SK-N-SH (cell line): ENCODE results near the gene FBF1. TPM values are rescaled to one million over a fixed set of nuclear protein-coding genes. Genes with fewer than 3 reads are reported as not detected.
A peak's percentile ranks its signal among the peaks of the same experiment; 100 is the strongest.

Experiments
- CTCF ChIA-PET: fragments of 300-600, 350-600 bp; formaldehyde crosslinking; extraction: SDS; loops from one replicate; lab custom pipeline; 2021; lab: Yijun Ruan, JAX
- POLR2A ChIA-PET: fragments of 350-600 bp; sonication (Branson Sonifier 250); formaldehyde crosslinking; extraction: SDS; loops from one replicate; lab custom pipeline; 2020; ENCODE audit warnings: antibody characterized with exemption, inconsistent platforms; lab: Yijun Ruan, JAX
- DNase-seq: peaks from one replicate; pipeline ENCODE4 v3.0.0; 2012
- H2AFZ ChIP-seq: fragments of 200-600 bp; sonication (generic); 2 replicates; pipeline ENCODE4 v1.8.1; 2016; ENCODE audit warnings: antibody characterized with exemption, mild to moderate bottlenecking, low read depth
- H3F3A ChIP-seq: fragments of 200-600 bp; sonication (generic); replicated peaks from 2 replicates; pipeline ENCODE3; 2016; ENCODE audit warnings: antibody characterized with exemption, mild to moderate bottlenecking; ENCODE audit not compliant: insufficient read depth
- H3K27ac ChIP-seq, 2 experiments: fragments of 200-500 bp in 1 of 2; fragments of 200-600 bp in 1 of 2; sonication (Bioruptor generic) in 1 of 2; sonication (generic), shearing (Covaris generic) in 1 of 2; 2 replicates each; pipeline versions ENCODE4 v1.5.1 to v1.6.1; 2014 to 2016; ENCODE audit warnings: low read depth in 2 of 2, inconsistent platforms in 1 of 2, low read length in 1 of 2, mild to moderate bottlenecking in 1 of 2, mixed read lengths in 1 of 2
- H3K27me3 ChIP-seq: fragments of 200-600 bp; sonication (generic), shearing (Covaris generic); 2 replicates; pipeline ENCODE4 v1.6.1; 2016; ENCODE audit warnings: mixed run types; ENCODE audit not compliant: insufficient read depth
- H3K36me3 ChIP-seq, 2 experiments: fragments of 200-500 bp in 1 of 2; fragments of 200-600 bp in 1 of 2; sonication (Bioruptor generic) in 1 of 2; sonication (generic) in 1 of 2; replicated peaks in 1 of 2; 2 replicates each; pipeline versions ENCODE3 to v1.5.1; 2014 to 2016; ENCODE audit warnings: low read length in 1 of 2, mild to moderate bottlenecking in 1 of 2; ENCODE audit not compliant: insufficient read depth in 2 of 2, control insufficient read depth in 1 of 2
- H3K4me1 ChIP-seq, 2 experiments: fragments of 200-500 bp in 1 of 2; fragments of 200-600 bp in 1 of 2; sonication (Bioruptor generic) in 1 of 2; sonication (generic), shearing (Covaris generic) in 1 of 2; 2 replicates each; pipeline versions ENCODE4 v1.5.1 to v1.6.1; 2014 to 2016; ENCODE audit warnings: low read depth in 1 of 2, low read length in 1 of 2, mixed run types in 1 of 2; ENCODE audit not compliant: insufficient read depth in 2 of 2, control insufficient read depth in 1 of 2
- H3K4me2 ChIP-seq: fragments of 200-600 bp; sonication (generic), shearing (Covaris generic); 2 replicates; pipeline ENCODE4 v1.6.1; 2017; ENCODE audit warnings: mixed run types
- H3K4me3 ChIP-seq, 2 experiments: fragments of 200-500 bp in 1 of 2; fragments of 200-600 bp in 1 of 2; sonication (Bioruptor generic) in 1 of 2; sonication (generic), shearing (Covaris generic) in 1 of 2; 2 replicates each; pipeline versions ENCODE4 v1.5.1 to v1.8.1; 2014 to 2016; ENCODE audit warnings: low read depth in 2 of 2, inconsistent platforms in 1 of 2, low read length in 1 of 2, mild to moderate bottlenecking in 1 of 2, mixed read lengths in 1 of 2, moderate library complexity in 1 of 2
- H3K79me2 ChIP-seq: fragments of 200-600 bp; sonication (generic); 2 replicates; pipeline ENCODE4 v1.8.1; 2017; ENCODE audit warnings: mild to moderate bottlenecking; ENCODE audit not compliant: insufficient read depth
- H3K9ac ChIP-seq: fragments of 200-600 bp; sonication (generic); 2 replicates; pipeline ENCODE4 v1.6.1; 2017; ENCODE audit warnings: mixed run types
- H3K9me2 ChIP-seq: fragments of 200-600 bp; sonication (generic); 2 replicates; pipeline ENCODE4 v1.6.1; 2017; ENCODE audit warnings: mixed run types
- H3K9me3 ChIP-seq: fragments of 200-600 bp; sonication (generic); 2 replicates; pipeline ENCODE4 v1.6.1; 2017; ENCODE audit warnings: mixed run types, mild to moderate bottlenecking, moderate library complexity
- H4K20me1 ChIP-seq: fragments of 200-600 bp; sonication (generic); 2 replicates; pipeline ENCODE4 v1.6.1; 2017; ENCODE audit warnings: mild to moderate bottlenecking, mixed run types; ENCODE audit not compliant: insufficient read depth
- EP300 ChIP-seq, 2 experiments: IDR thresholded peaks; 2 replicates each; pipeline versions ENCODE4 v1.4.0 to v1.6.1; 2012; ENCODE audit warnings: borderline replicate concordance in 1 of 2, low read depth in 1 of 2, low read length in 1 of 2
- FOSL2 ChIP-seq: IDR thresholded peaks from 2 replicates; pipeline ENCODE4 v1.4.0; 2012; ENCODE audit warnings: low read depth, mild to moderate bottlenecking, moderate library complexity, borderline replicate concordance
- IRF3 ChIP-seq: fragments of 150-350 bp; IDR thresholded peaks from 2 replicates; pipeline ENCODE4 v1.6.1; 2016; ENCODE audit warnings: mild to moderate bottlenecking, low read depth, low read length
- NRF1 ChIP-seq: IDR thresholded peaks from 2 replicates; pipeline ENCODE4 v1.6.1; 2012; ENCODE audit warnings: low read depth, mild to moderate bottlenecking, low read length
- PBX3 ChIP-seq: IDR thresholded peaks from 2 replicates; pipeline ENCODE4; 2012
- RCOR1 ChIP-seq: fragments of 150-350 bp; IDR thresholded peaks from 2 replicates; pipeline ENCODE4 v1.6.1; 2017; ENCODE audit warnings: antibody characterized with exemption, low read length
- RXRA ChIP-seq: IDR thresholded peaks from 2 replicates; pipeline ENCODE4 v1.4.0; 2012; ENCODE audit warnings: low read depth, mild to moderate bottlenecking, borderline replicate concordance
- YY1 ChIP-seq: IDR thresholded peaks from 2 replicates; pipeline ENCODE4 v1.4.0; 2012; ENCODE audit warnings: low read depth, mild to moderate bottlenecking
- WGBS: methylation state at CpG from one replicate; pipeline ENCODE4 v1.1.6; 2017; ENCODE audit warnings: low lambda C conversion rate; 5-methylcytosine and 5-hydroxymethylcytosine counted together
- polyA plus RNA-seq, 3 experiments: library from polyadenylated mRNA; depleted of rRNA; stranded (reverse); fragments of >200 nt; gene quantifications; 2 replicates each; pipeline ENCODE4 v1.2.3, GENCODE V29; 2012
- TF ChIP-seq, protein P1 (sequence below): IDR thresholded peaks from 2 replicates; pipeline ENCODE4 v1.6.1; 2012; ENCODE audit warnings: mild to moderate bottlenecking, low read depth, low read length, moderate library complexity

The FBF1 gene
- polyA plus RNA-seq, 1 of the 3 experiments (the other 2 are of a cell fraction) = 19.0 TPM

DNA sequence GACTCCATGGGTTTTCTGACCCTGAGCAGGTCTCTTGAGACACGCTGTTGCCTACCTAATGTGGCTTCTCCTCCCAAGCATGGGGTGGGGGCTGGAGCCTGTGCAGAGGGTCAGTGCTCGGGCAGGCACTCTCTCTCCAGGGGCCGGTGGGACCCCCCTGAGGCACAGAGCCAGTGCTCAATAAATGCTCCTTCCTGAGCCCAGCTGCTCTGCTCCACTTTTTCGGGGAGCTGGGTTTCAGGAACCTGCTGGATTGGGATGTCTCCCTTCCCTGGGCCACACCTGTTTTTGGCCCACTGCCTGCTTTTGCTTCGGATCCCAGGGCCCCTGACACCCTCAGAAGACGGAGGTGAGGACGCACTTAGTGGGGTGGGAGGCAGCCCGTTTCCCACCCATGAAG, 42.8 kb downstream of the FBF1 start:
- H3K4me1 ChIP-seq = peaks cover 9 to 13% of the 10 kb centered on the region in 2 experiments; a peak in 3 of 4 replicates
- no peak overlapping the region for H3K27ac ChIP-seq
- no peaks in the 10 kb centered on the region for H3K9me2 ChIP-seq
- ChIA-PET POLR2A (interaction anchor here (0.7 kb wide), 1 partner anchor 68 kb away, joined by 5 read pairs; no protein-coding TSS in a partner anchor), CTCF (interaction anchor here (0.7 to 16.0 kb wide), 11 partner anchors 17 to 381 kb away, joined by 3 to 214 read pairs (median 14); partner anchors contain the start of genes GALK1, TRIM47 and WBP2)
- no peak overlapping the region for H2AFZ ChIP-seq
- H4K20me1 ChIP-seq = no peaks in the 10 kb centered on the region
- peaks cover 23 to 42% of the 10 kb centered on the region in 2 experiments for H3K36me3 ChIP-seq
- TF ChIP-seq RCOR1 = no peak
- WGBS = 93% methylated on average over 5 of the region's 8 CpGs
- H3F3A ChIP-seq = peaks cover 14% of the 10 kb centered on the region
- no peak overlapping the region for H3K4me2 ChIP-seq
- H3K9ac ChIP-seq = no peak overlapping the region
- H3K79me2 ChIP-seq = peaks cover 41% of the 10 kb centered on the region
- no peak for DNase-seq
- H3K9me3 ChIP-seq = no peaks in the 10 kb centered on the region
- H3K4me3 ChIP-seq = no peak overlapping the region
- no peaks in the 10 kb centered on the region for H3K27me3 ChIP-seq

DNA sequence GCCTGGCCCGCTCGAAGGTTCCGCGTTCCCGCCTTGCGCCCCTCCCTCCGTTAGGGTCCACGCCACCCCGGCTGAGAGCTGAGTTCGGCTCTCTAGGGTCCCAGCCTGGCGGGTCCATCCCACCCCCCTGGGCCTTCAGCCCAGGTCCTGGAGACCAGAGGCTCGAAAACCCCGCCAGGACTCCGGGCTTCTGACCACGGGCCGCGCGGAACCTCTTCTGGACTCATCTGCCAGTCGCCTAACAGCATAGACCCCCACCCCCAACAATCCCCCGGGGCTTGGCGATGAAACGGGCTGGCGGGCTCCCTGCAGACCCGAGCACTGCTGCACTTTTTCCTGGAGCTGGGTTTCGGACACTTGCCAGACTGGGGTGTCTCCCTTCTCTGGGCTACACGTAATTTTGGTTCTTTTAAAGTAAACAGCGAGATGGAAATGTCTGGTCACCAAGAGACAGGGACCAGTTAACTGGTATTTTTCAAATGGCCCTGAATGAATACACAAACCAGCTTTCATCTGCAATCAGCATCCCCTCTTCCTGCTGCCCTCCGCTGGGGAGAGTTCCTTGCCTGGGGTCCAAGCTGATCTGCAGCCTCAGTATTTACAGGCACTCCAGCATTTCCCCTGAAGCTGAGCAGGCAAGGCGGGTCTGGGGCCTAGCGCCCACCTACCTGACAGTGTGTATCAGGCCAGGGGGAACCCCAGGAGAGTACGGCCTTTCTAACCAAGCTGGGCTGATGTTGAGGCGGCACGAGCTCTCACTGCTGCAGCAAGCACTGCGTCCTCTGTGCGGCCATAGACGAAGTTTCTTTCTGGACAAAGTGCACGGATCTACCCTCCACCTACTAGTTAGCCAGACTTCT, 43.5 kb downstream of the FBF1 start:
- Histone ChIP-seq H3K27ac (peak overlapping the region; percentile 69 to 91; a peak in 2 of 4 replicates), H3K4me2 (peak overlapping the region; percentile 94; the same call in 1 of the 2 replicates), H3K79me2 (peaks cover 36% of the 10 kb centered on the region), H3K9me2 (no peaks in the 10 kb centered on the region), H3K4me1 (peaks cover 9 to 13% of the 10 kb centered on the region in 2 experiments; a peak in 3 of 4 replicates), H4K20me1 (no peaks in the 10 kb centered on the region), H3K9me3 (no peaks in the 10 kb centered on the region), H3K4me3 (peak overlapping the region in 1 of 2 experiments; percentile 73; a peak in 1 of 4 replicates), H2AFZ (no peak overlapping the region), H3K36me3 (peaks cover 16 to 42% of the 10 kb centered on the region in 2 experiments), H3F3A (peaks cover 14% of the 10 kb centered on the region), H3K9ac (peak overlapping the region; percentile 87; the same call in 1 of the 2 replicates), H3K27me3 (no peaks in the 10 kb centered on the region)
- POLR2A ChIA-PET = interaction anchor here (0.6 to 2.4 kb wide), 8 partner anchors 9 to 122 kb away, joined by 3 to 12 read pairs (median 4); partner anchors contain the start of genes ACOX1 and WBP2
- DNase-seq = no peak
- TF ChIP-seq FOSL2 = no peak
- no peak for TF ChIP-seq RCOR1
- TF ChIP-seq RXRA = no peak
- CTCF ChIA-PET = interaction anchor here (0.7 to 16.0 kb wide), 19 partner anchors 9 to 637 kb away, joined by 3 to 214 read pairs (median 6); partner anchors contain the start of genes GALK1, MRPL38, SMIM5 and TRIM47
- WGBS = 88% methylated on average over 31 of the region's 37 CpGs

DNA sequence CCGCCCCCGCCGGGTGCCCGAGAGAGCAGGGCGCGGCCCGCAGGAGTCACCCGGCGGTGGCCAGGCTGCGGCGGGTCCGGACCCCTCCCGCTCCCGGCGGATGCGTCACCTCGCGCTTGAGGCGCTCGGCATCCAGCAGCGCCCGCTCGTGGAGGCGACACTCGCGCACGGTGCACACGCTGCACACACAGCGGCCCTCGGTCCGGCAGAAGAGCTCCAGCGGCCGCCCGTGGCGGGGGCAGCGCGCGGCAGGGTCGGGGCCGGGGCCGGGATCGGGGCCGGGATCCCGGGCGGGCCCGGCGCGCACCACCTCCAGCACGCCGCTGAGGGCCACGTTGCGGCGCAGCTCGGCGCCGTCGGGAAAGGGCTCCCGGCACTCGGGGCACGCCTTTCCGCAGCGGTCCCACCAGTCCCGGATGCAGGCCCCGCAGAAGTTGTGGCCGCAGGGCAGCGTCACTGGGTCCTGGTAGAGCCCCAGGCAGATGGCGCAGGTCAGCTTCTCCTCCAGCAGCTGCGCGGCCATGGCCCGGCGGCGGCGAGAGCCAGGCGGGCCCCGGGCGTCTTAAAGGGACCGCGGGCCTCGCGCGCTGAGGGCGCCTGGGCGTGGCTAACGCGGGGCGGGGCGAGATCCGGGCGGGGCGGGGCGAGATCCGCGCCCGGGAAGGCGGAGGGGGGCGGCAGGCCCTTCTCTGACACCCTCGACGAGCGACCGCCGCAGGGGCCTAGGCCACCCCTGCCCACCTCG, 44.3 kb downstream of the FBF1 start, which contains the start of gene TRIM65:
TRIM65 (minus strand) TSS at position 537 of the 745 bp plus-strand sequence; CDS start at position 523, 14 bp downstream.
- H3K27ac ChIP-seq = peak within 1 kb of the TSS; percentile 69 to 91
- TF ChIP-seq EP300 (IDR thresholded peaks at IDR 0.05; ENCODE audit: borderline replicate concordance in 1 of 2, low read depth in 1 of 2, low read length in 1 of 2) (no peak), NRF1 (peak; percentile 13; the same call in 1 of the 2 replicates), IRF3 (no peak), RXRA (no peak), YY1 (peak; percentile 86), PBX3 (peak; percentile 10; the same call in 1 of the 2 replicates)
- TF ChIP-seq, protein P1, sequence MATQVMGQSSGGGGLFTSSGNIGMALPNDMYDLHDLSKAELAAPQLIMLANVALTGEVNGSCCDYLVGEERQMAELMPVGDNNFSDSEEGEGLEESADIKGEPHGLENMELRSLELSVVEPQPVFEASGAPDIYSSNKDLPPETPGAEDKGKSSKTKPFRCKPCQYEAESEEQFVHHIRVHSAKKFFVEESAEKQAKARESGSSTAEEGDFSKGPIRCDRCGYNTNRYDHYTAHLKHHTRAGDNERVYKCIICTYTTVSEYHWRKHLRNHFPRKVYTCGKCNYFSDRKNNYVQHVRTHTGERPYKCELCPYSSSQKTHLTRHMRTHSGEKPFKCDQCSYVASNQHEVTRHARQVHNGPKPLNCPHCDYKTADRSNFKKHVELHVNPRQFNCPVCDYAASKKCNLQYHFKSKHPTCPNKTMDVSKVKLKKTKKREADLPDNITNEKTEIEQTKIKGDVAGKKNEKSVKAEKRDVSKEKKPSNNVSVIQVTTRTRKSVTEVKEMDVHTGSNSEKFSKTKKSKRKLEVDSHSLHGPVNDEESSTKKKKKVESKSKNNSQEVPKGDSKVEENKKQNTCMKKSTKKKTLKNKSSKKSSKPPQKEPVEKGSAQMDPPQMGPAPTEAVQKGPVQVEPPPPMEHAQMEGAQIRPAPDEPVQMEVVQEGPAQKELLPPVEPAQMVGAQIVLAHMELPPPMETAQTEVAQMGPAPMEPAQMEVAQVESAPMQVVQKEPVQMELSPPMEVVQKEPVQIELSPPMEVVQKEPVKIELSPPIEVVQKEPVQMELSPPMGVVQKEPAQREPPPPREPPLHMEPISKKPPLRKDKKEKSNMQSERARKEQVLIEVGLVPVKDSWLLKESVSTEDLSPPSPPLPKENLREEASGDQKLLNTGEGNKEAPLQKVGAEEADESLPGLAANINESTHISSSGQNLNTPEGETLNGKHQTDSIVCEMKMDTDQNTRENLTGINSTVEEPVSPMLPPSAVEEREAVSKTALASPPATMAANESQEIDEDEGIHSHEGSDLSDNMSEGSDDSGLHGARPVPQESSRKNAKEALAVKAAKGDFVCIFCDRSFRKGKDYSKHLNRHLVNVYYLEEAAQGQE = no peak

More for the DNA sequence above, 44.3 kb downstream of the FBF1 start, which contains the start of gene TRIM65:
- Histone ChIP-seq H3K9me3 (no peaks in the 10 kb centered on the region), H3K4me2 (peak within 1 kb of the TSS; percentile 94), H2AFZ (peak within 1 kb of the TSS; percentile 80; the same call in 1 of the 2 replicates), H3K4me3 (peak within 1 kb of the TSS; percentile 73 to 76), H3K36me3 (peaks cover 15 to 44% of the 10 kb centered on the region in 2 experiments), H3K27me3 (no peaks in the 10 kb centered on the region), H4K20me1 (no peaks in the 10 kb centered on the region), H3K79me2 (peaks cover 32% of the 10 kb centered on the region), H3K9me2 (no peaks in the 10 kb centered on the region), H3F3A (peaks cover 14% of the 10 kb centered on the region), H3K4me1 (peaks cover 9 to 13% of the 10 kb centered on the region in 2 experiments; a peak in 3 of 4 replicates), H3K9ac (peak within 1 kb of the TSS; percentile 87)
- WGBS = 3% methylated on average over 42 of the region's 102 CpGs
- DNase-seq = peak; percentile 98
- ChIA-PET POLR2A (interaction anchor here (0.6 to 2.4 kb wide), 12 partner anchors 8 to 143 kb away, joined by 3 to 12 read pairs (median 4); partner anchors contain the start of genes ACOX1, MRPL38 and WBP2), CTCF (interaction anchor here (0.6 to 16.0 kb wide), 27 partner anchors 9 to 636 kb away, joined by 3 to 214 read pairs (median 6); partner anchors contain the start of genes GALK1, MRPL38, SMIM5 and TRIM47)
